Panc1 (cell line): ENCODE measurements around the gene ALOX5. TPM values are rescaled to one million over a fixed set of nuclear protein-coding genes. Genes with fewer than 3 reads are reported as not detected.

Experiments used
- ATAC-seq: fragments of 200-7000 bp; cut with Tn5 transposase; 2 replicates; pipeline ENCODE4 v1.9.1; 2020; ENCODE audit warnings: mild to moderate bottlenecking, moderate library complexity
- BruUV-seq: library from RNA; stranded (reverse); fragments of 400-500 nt; replicated peaks from 2 replicates; lab custom pipeline; 2021; lab: Mats Ljungman, UMichigan
- CTCF ChIA-PET: fragments of 300-600 bp; sonication (Branson Sonifier 250); formaldehyde crosslinking; loops from one replicate; lab custom pipeline; 2022; ENCODE audit warnings: antibody characterized with exemption; lab: Charles Lee
- POLR2A ChIA-PET: fragments of 300-600 bp; sonication (Branson Sonifier 250); formaldehyde crosslinking; loops from one replicate; lab custom pipeline; 2022; ENCODE audit warnings: antibody characterized with exemption; lab: Charles Lee
- DNase-seq: peaks from one replicate; pipeline ENCODE4 v3.0.0-alpha.2; 2010; ENCODE audit warnings: low read depth, low spot score
- H3K27ac ChIP-seq: 2 replicates; pipeline ENCODE4 v1.5.1; 2011; ENCODE audit warnings: mild to moderate bottlenecking, low read length, inconsistent platforms
- H3K27me3 ChIP-seq: fragments of 200-500 bp; sonication (Bioruptor generic); 2 replicates; pipeline ENCODE4 v1.6.0; 2014; ENCODE audit warnings: low read length, inconsistent platforms; ENCODE audit not compliant: control insufficient read depth, insufficient read depth
- H3K36me3 ChIP-seq: fragments of 200-500 bp; sonication (Bioruptor generic); 2 replicates; pipeline ENCODE4 v1.5.1; 2014; ENCODE audit warnings: inconsistent platforms, mild to moderate bottlenecking, low read length, moderate library complexity; ENCODE audit not compliant: control insufficient read depth, insufficient read depth
- H3K4me1 ChIP-seq: 2 replicates; pipeline ENCODE4 v1.5.1; 2011; ENCODE audit warnings: inconsistent platforms, mild to moderate bottlenecking, low read length, moderate library complexity; ENCODE audit not compliant: control insufficient read depth, insufficient read depth
- H3K4me3 ChIP-seq, 2 experiments: 2 replicates each; pipeline ENCODE4 v1.5.1; 2011 to 2012; ENCODE audit warnings: low read depth in 2 of 2, low read length in 2 of 2, mild to moderate bottlenecking in 2 of 2, inconsistent platforms in 1 of 2, moderate library complexity in 1 of 2
- H3K9me3 ChIP-seq: fragments of 200-500 bp; sonication (Bioruptor generic); 2 replicates; pipeline ENCODE4 v1.5.1; 2014; ENCODE audit warnings: low read depth, mild to moderate bottlenecking, inconsistent platforms, low read length, moderate library complexity; ENCODE audit not compliant: control insufficient read depth, insufficient read depth
- POLR2AphosphoS5 ChIP-seq: IDR thresholded peaks from 2 replicates; pipeline ENCODE4 v1.6.1; 2012; ENCODE audit warnings: mild to moderate bottlenecking, low read depth, low read length, moderate library complexity
- SIN3A ChIP-seq: IDR thresholded peaks from 2 replicates; pipeline ENCODE4 v1.6.1; 2012; ENCODE audit warnings: low read depth, mild to moderate bottlenecking, low read length, moderate library complexity, borderline replicate concordance; ENCODE audit not compliant: insufficient read depth
- TCF7L2 ChIP-seq: IDR thresholded peaks from 2 replicates; pipeline ENCODE4 v1.6.1; 2011; ENCODE audit warnings: mild to moderate bottlenecking, low read depth, low read length, inconsistent platforms
- in situ Hi-C: cut with HindIII; loops from 2 replicates; pipeline ENCODE4 v1.10.0; 2016; ENCODE audit warnings: low sequenced_read_pairs, low pct_unique_long_range_greater_than_20kb
- intact Hi-C: fragments of 100-400 bp; cut with micrococcal nuclease; formaldehyde crosslinking; loops from one replicate; pipeline ENCODE4 v1.10.0; 2022; ENCODE audit not compliant: unreplicated experiment
- total RNA-seq: library from RNA; stranded (reverse); gene quantifications from one replicate; pipeline ENCODE4 v1.2.1, GENCODE V29; 2021; ENCODE audit not compliant: unreplicated experiment
- TF ChIP-seq, protein P1 (sequence below), 2 experiments: IDR thresholded peaks; 2 replicates each; pipeline ENCODE4 v1.6.1; 2011 to 2012; ENCODE audit warnings: low read depth in 2 of 2, control low read depth in 1 of 2, low read length in 1 of 2, mild to moderate bottlenecking in 1 of 2, moderate library complexity in 1 of 2; ENCODE audit not compliant: insufficient read depth in 1 of 2
- TF ChIP-seq, protein P2 (sequence below): fragments of 450-650 bp; IDR thresholded peaks from 2 replicates; pipeline ENCODE4 v1.5.1; 2017; ENCODE audit warnings: mild to moderate bottlenecking

ALOX5 gene
- total RNA-seq, 1 experiment from 2014 or later = 0.82 TPM

DNA sequence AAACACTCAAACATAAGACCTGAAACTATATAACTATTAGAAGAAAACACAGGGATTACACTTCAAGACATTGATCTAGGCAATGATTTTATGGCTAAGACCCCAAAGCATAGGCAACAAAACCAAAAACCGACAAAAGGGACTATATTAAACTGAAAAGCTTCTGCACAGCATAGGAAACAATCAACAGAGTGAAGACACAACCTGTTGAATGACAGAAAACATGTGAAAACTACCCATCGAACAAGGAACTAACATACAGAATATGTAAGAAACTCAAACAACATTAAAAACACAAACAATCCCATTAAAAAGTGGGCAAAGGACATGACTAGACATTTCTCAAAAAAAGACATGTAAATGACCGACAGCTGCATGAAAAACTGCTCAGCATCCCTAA lies 109.0 kb downstream of the ALOX5 start:
- H3K4me3 ChIP-seq = no peak overlapping the region
- DNase-seq = no peak
- ChIA-PET CTCF (no interaction called here), POLR2A (no interaction called here)
- H3K27me3 ChIP-seq = no peaks in the 10 kb centered on the region
- no TSS peak for BruUV-seq
- H3K27ac ChIP-seq = no peak overlapping the region
- no peak for ATAC-seq
- H3K9me3 ChIP-seq = 0 out of 2 replicates have a peak, but pooled peaks cover 3% of the 10 kb centered on the region
- TF ChIP-seq, protein P1, sequence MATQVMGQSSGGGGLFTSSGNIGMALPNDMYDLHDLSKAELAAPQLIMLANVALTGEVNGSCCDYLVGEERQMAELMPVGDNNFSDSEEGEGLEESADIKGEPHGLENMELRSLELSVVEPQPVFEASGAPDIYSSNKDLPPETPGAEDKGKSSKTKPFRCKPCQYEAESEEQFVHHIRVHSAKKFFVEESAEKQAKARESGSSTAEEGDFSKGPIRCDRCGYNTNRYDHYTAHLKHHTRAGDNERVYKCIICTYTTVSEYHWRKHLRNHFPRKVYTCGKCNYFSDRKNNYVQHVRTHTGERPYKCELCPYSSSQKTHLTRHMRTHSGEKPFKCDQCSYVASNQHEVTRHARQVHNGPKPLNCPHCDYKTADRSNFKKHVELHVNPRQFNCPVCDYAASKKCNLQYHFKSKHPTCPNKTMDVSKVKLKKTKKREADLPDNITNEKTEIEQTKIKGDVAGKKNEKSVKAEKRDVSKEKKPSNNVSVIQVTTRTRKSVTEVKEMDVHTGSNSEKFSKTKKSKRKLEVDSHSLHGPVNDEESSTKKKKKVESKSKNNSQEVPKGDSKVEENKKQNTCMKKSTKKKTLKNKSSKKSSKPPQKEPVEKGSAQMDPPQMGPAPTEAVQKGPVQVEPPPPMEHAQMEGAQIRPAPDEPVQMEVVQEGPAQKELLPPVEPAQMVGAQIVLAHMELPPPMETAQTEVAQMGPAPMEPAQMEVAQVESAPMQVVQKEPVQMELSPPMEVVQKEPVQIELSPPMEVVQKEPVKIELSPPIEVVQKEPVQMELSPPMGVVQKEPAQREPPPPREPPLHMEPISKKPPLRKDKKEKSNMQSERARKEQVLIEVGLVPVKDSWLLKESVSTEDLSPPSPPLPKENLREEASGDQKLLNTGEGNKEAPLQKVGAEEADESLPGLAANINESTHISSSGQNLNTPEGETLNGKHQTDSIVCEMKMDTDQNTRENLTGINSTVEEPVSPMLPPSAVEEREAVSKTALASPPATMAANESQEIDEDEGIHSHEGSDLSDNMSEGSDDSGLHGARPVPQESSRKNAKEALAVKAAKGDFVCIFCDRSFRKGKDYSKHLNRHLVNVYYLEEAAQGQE (IDR thresholded peaks at IDR 0.05; ENCODE audit: insufficient read depth in 1 of 2, low read depth in 2 of 2, low read length in 1 of 2) = no peak
- TF ChIP-seq TCF7L2 = no peak
- no peak for TF ChIP-seq SIN3A
- TF ChIP-seq, protein P2, sequence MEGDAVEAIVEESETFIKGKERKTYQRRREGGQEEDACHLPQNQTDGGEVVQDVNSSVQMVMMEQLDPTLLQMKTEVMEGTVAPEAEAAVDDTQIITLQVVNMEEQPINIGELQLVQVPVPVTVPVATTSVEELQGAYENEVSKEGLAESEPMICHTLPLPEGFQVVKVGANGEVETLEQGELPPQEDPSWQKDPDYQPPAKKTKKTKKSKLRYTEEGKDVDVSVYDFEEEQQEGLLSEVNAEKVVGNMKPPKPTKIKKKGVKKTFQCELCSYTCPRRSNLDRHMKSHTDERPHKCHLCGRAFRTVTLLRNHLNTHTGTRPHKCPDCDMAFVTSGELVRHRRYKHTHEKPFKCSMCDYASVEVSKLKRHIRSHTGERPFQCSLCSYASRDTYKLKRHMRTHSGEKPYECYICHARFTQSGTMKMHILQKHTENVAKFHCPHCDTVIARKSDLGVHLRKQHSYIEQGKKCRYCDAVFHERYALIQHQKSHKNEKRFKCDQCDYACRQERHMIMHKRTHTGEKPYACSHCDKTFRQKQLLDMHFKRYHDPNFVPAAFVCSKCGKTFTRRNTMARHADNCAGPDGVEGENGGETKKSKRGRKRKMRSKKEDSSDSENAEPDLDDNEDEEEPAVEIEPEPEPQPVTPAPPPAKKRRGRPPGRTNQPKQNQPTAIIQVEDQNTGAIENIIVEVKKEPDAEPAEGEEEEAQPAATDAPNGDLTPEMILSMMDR = no peak
- TF ChIP-seq POLR2AphosphoS5 = no peak
- intact Hi-C loops = no loop called here
- in situ Hi-C loops = no loop called here
- no peaks in the 10 kb centered on the region for H3K36me3 ChIP-seq
- no peaks in the 10 kb centered on the region for H3K4me1 ChIP-seq

DNA sequence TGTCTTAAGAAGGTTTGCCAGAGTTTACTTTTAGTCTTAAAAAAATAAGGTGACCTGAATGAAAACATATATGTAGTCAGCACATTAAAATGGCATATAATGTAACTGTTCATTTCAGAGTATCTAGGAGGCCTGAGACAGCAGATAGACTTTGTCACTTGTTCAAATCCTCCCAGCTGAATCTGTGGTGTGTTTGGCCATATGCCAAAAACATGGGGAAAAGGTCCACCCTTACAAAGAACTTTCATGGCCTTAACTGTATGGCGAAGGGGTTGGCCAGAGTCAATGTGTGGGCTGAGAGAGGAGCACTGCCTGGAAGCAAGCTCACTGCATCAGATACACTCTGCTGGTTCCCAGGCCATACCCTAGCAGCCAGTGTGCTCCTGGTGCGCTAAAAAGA lies 113.7 kb downstream of the ALOX5 start:
- Histone ChIP-seq H3K4me3 (no peak overlapping the region), H3K9me3 (no peaks in the 10 kb centered on the region; the same call in 1 of the 2 replicates), H3K27me3 (no peaks in the 10 kb centered on the region), H3K27ac (no peak overlapping the region), H3K4me1 (no peaks in the 10 kb centered on the region), H3K36me3 (no peaks in the 10 kb centered on the region)
- no TSS peak for BruUV-seq
- in situ Hi-C loops (no loop called here), intact Hi-C loops (no loop called here)
- no peak for ATAC-seq
- no peak for DNase-seq
- POLR2A ChIA-PET = no interaction called here
- TF ChIP-seq, protein P1 (IDR thresholded peaks at IDR 0.05; ENCODE audit: insufficient read depth in 1 of 2, low read depth in 2 of 2, low read length in 1 of 2) = no peak
- TF ChIP-seq TCF7L2 (no peak), POLR2AphosphoS5 (no peak), SIN3A (no peak)
- TF ChIP-seq, protein P2 = no peak
- CTCF ChIA-PET = no interaction called here
